ENCODE data around the gene PAGR1. TPM values are rescaled to one million over a fixed set of nuclear protein-coding genes. Genes with fewer than 3 reads are reported as not detected.
"Not testable (repeated sequence)": the region's sequence is repeated elsewhere in the genome, so short reads cannot be mapped to it uniquely, and the experiment has no call there.

PAGR1 gene
- total RNA-seq (2014; rRNA removed; shearing (Covaris generic)) = 25.1 and 28.2 TPM in 2 replicates

DNA sequence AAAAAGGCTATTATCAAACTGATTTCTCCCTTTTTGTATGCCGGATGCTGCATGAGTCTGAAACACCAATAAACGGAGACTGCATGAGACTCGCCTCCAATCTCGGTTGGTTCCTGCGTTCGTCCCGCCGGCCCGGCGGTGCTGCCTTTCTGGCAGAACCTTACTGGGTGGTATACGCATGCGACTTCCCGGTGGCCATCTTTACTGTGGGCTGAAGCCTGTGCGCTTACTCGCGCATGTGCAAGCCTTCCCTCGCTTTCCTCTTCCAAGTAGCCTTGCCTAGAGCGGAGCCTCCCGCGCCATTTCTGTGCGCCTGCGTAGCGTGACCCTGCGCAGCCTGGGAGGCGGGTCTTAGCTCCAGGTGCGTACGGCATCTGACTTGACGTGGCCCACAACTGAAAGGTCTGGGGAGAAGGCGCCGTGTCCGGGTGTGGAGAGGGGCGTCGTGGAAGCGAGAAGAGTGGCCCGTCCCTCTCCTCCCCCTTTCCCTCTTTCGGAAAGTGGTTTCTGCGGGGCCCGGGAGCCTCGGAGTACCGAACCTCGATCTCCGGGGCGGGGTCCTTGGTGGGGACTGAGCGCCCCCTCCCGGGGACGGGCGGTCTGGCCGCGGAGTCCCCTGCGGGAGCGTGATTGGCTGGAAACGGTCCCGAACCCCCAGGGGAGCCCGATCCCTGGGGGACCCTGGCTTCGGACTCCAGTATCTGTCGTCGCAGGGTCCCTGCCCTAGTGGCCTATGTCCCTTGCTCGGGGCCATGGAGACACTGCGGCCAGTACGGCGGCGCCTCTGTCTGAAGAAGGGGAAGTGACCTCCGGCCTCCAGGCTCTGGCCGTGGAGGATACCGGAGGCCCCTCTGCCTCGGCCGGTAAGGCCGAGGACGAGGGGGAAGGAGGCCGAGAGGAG, at the start of gene PAGR1:
Gene PAGR1, plus strand, starts transcription at position 360 of the 901 bp plus-strand sequence. Its CDS starts 374 bp downstream, at position 734.
- Histone ChIP-seq H3K36me3 (no peaks in the 10 kb centered on the region; the same call in 1 of the 2 replicates), H3K4me1 (peaks cover 13% of the 10 kb centered on the region), H3K4me3 (peak within 1 kb of the TSS; percentile 79), H3K27me3 (no peaks in the 10 kb centered on the region), H3K9me3 (replicated peaks) (no peaks in the 10 kb centered on the region), H3K27ac (peak within 1 kb of the TSS; percentile 62)
- peak; percentile 97 to 98 for DNase-seq

DNA sequence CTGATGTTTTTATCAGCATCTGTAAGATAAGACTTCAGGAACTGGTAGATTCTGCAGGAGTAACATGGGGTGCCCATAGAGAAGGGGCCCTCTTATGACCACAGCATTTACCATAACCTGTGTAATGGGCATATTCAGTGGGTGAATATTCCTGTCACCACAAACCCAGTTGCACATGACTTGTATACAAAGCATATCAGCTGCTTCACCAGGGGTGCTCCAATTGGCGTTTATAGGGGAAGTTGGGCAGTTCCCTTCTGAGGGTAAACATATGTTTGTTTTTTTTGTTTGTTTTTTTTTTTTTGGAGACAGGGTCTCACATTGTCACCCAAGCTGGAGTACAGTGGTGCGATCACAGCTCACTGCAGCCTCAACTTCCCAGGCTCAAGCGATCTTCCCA, 49.4 kb upstream of the PAGR1 start:
- H3K9me3 ChIP-seq (replicated peaks) = no peaks in the 10 kb centered on the region
- no peak overlapping the region for H3K4me3 ChIP-seq
- no peaks in the 10 kb centered on the region for H3K36me3 ChIP-seq
- H3K27ac ChIP-seq = no peak overlapping the region
- H3K4me1 ChIP-seq = no peaks in the 10 kb centered on the region
- H3K27me3 ChIP-seq = no peaks in the 10 kb centered on the region
- no peak for DNase-seq

DNA sequence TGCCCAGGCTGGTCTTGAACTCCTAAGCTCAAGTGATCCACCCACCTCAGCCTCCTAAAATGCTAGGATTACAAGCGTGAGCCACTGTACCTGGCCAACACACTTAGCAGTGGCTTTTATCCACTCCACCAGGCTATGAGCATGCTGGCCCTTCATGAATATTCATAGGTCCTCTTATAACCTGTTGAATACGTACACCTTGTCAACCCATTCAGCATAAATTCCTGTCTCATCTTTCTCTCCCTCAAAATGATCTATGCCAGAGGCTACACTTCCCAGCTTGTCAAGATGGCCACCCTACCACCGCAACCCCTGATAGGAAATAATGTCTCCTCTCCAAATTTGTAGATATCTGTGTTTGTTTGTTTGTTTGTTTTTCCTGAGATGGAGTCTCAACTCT, 48.9 kb upstream of the PAGR1 start:
- DNase-seq = no peak
- no peaks in the 10 kb centered on the region for H3K36me3 ChIP-seq
- no peaks in the 10 kb centered on the region for H3K4me1 ChIP-seq
- no peak overlapping the region for H3K27ac ChIP-seq
- no peaks in the 10 kb centered on the region for H3K9me3 ChIP-seq (replicated peaks)
- H3K27me3 ChIP-seq = no peaks in the 10 kb centered on the region
- no peak overlapping the region for H3K4me3 ChIP-seq

DNA sequence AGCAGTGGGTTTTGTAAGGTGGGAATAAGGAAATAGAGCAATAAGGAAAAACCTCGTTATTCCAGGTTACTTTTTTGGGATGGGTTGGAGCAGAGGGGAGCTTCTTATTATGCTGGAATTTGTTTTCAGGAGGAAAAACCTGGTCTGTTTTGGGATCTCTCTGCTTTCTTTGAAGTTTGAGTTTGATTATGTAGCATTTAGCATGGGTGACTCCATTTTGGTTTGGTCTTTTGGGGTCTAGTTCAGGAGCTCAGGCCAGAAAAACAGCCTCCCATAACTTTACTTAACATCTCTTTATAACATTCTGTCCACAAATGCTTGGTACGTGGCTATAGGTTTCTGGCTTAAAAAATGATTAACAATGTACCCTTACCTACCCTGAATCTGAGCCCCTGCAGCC, 46.4 kb upstream of the PAGR1 start:
- H3K36me3 ChIP-seq = no peaks in the 10 kb centered on the region
- DNase-seq = no peak
- no peaks in the 10 kb centered on the region for H3K9me3 ChIP-seq (replicated peaks)
- H3K27ac ChIP-seq = no peak overlapping the region
- H3K4me1 ChIP-seq = no peaks in the 10 kb centered on the region
- no peaks in the 10 kb centered on the region for H3K27me3 ChIP-seq
- H3K4me3 ChIP-seq = no peak overlapping the region

DNA sequence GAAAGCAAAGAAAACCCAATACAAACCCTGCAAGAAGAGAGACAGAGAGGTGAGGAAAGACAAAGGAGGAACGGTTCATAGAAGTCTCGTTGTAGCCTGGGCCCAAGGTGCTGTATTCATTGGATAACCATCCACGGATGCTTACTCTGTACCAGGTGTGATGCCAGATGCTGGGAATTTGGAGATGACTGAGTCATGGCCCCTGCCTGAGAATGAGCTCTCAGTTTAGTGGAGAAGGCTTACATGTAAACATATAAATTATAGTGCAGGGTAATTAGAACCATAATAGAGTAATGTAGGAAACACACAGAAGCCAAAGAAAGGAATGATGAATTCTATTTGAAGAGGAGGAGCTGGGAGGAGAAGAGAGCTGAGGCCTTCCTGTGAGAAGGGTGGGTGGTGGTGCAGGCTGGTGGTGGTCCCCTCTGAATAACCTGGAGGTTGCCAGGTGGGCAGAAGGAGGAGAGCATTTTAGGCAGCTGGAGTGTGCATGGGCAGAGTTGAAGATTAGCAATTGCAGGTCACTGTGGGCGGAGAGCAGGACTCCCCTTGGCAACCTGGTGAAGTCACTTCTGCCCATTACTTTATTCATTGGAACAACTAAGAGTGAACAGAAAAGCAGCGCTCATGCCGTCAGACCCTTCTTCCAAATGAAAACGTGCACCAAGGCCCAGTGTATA, 45.6 kb upstream of the PAGR1 start:
- Histone ChIP-seq H3K4me1 (no peaks in the 10 kb centered on the region), H3K9me3 (replicated peaks) (no peaks in the 10 kb centered on the region), H3K4me3 (no peak overlapping the region), H3K36me3 (no peaks in the 10 kb centered on the region), H3K27ac (no peak overlapping the region), H3K27me3 (no peaks in the 10 kb centered on the region)
- DNase-seq = no peak

DNA sequence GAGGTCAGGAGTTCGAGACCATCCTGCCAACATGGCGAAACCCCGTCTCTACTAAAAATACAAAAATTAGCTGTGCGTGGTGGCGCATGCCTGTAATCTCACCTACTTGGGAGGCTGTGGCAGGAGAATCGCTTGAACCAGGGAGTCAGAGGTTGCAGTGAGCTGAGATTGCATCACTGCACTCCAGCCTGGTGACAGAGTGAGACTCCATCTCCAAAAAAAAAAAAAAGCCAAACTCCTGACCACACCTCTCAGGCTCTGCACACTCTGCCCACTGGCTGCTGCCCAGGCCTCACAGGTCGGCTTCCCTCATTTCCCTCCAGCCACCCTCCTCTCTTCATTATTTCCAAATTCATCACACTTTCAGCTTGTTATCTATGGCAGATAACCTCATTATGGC, 43.6 kb upstream of the PAGR1 start:
- not testable (repeated sequence) for H3K4me1 ChIP-seq; DNase-seq; H3K27me3 ChIP-seq; H3K9me3 ChIP-seq (replicated peaks); H3K27ac ChIP-seq; H3K36me3 ChIP-seq; H3K4me3 ChIP-seq

DNA sequence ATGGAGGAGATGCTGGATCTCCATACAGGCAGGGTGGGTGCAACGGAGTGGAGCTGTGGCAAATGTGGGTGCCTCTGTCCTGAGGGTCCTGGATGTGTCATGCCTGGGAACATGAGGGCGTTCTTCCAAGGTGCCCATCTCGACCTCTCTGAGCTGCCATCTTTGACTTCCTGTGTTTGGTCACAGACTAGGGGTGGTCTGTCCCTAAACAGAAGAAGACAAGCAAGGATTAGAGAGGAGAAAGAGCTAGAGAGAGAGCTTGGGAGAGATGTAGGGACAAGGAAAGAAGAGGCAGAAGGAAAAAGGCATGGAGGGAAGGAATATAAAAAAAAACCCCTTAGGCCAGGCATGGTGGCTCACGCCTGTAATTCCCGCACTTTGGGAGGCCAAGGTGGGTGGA, 41.2 kb upstream of the PAGR1 start:
- Histone ChIP-seq H3K27me3 (no peaks in the 10 kb centered on the region), H3K4me1 (peaks cover 7% of the 10 kb centered on the region; the same call in 1 of the 2 replicates), H3K4me3 (no peak overlapping the region), H3K36me3 (no peaks in the 10 kb centered on the region), H3K9me3 (replicated peaks) (no peaks in the 10 kb centered on the region), H3K27ac (no peak overlapping the region)
- DNase-seq = no peak

DNA sequence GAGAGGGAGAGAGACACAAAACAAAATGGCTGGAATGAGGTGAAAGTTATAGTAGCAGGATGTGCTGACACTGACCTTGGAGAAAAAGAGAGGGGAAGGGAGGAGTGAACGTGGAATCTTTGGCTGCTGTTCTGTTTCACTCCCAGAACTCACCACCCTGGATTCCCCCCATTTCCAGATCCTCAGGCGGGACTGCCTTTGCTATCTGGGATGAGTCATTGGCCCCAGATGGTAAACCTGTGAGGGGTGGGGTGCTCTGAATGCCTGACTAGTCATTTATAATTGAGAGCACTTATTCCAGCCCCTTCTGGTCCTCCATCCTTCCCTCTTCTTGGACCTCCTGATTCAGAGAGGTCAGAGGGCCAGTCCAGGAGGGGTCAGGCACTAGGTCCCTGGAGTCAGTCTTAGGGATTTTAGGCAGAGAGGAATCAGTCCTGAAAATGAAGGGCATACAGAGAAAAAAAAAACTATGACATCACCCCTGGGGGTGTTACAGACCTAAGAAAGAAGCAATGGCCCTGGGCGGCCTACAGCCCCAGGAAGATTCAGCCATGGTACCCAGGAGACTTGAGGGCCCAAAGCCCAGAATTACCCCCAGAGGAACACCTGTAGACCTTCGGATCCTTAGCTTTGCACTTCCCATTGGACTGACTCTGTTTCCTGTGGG, 40.1 kb upstream of the PAGR1 start:
- Histone ChIP-seq H3K4me1 (peaks cover 9% of the 10 kb centered on the region; the same call in 1 of the 2 replicates), H3K27ac (no peak overlapping the region), H3K36me3 (no peaks in the 10 kb centered on the region), H3K9me3 (replicated peaks) (no peaks in the 10 kb centered on the region), H3K4me3 (no peak overlapping the region), H3K27me3 (no peaks in the 10 kb centered on the region)
- DNase-seq = no peak

DNA sequence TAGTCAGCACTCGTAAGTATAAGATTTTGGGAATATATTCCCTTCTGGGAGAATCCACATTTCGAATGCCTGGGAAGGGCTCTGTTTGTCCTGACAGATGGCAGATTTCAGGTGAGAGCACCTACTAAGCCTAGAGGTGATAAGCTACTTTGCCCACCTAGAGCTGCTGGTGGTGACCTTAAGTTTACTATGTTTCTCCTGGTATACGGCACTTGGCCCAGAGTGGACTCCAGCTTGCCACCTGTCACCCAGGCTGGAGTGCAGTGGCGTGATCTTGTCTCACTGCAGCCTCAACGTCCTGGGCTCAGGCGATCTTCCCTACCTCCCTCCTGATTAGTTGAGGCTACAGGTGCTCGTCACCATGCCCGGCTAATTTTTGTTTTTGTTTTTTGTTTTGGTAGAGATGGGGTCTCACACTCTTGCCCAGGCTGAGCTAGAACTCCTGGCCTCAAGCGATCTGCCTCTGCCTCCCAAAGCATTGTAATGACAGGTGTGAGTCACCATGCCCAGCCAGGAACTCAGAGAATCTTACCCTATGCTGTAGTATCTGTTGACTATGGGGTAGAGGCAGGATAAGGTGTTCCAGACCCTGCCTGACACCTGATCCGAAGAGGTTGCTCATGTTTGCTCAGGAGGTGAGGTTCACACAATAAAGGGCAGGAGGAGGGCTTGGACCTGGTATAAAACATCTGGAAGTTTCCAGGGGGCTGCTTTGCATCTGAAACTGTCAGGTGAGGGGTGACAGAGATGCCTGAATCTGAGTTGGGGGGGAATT, 38.2 kb upstream of the PAGR1 start, which contains the start of gene ZG16:
Gene ZG16, plus strand, starts transcription at position 681 of the 775 bp plus-strand sequence. CDS start 1,011 bp downstream, outside the sequence.
- no peak within 1 kb of the TSS for H3K27ac ChIP-seq
- no peak for DNase-seq
- H3K4me1 ChIP-seq = peaks cover 9% of the 10 kb centered on the region; the same call in 1 of the 2 replicates
- no peaks in the 10 kb centered on the region for H3K36me3 ChIP-seq
- no peaks in the 10 kb centered on the region for H3K9me3 ChIP-seq (replicated peaks)
- H3K27me3 ChIP-seq = no peaks in the 10 kb centered on the region
- no peak within 1 kb of the TSS for H3K4me3 ChIP-seq

DNA sequence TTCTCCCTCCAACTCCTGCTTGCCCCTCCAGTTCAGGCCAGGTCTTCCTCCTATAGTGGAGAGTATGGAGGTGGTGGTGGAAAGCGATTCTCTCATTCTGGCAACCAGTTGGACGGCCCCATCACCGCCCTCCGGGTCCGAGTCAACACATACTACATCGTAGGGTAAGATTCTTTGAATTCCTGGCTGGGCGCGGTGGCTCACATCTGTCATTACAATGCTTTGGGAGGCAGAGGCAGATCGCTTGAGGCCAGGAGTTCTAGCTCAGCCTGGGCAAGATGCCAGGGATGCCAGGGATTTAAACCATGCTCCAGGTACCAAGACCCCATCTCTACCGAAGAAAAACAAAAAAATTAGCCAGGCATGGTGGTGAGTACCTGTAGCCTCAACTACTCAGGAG, 36.5 kb upstream of the PAGR1 start:
- H3K27ac ChIP-seq = no peak overlapping the region
- no peak overlapping the region for H3K4me3 ChIP-seq
- H3K9me3 ChIP-seq (replicated peaks) = no peaks in the 10 kb centered on the region
- peaks cover 9% of the 10 kb centered on the region; the same call in 1 of the 2 replicates for H3K4me1 ChIP-seq
- H3K36me3 ChIP-seq = no peaks in the 10 kb centered on the region
- peak; percentile 29 to 61 for DNase-seq
- H3K27me3 ChIP-seq = no peaks in the 10 kb centered on the region

DNA sequence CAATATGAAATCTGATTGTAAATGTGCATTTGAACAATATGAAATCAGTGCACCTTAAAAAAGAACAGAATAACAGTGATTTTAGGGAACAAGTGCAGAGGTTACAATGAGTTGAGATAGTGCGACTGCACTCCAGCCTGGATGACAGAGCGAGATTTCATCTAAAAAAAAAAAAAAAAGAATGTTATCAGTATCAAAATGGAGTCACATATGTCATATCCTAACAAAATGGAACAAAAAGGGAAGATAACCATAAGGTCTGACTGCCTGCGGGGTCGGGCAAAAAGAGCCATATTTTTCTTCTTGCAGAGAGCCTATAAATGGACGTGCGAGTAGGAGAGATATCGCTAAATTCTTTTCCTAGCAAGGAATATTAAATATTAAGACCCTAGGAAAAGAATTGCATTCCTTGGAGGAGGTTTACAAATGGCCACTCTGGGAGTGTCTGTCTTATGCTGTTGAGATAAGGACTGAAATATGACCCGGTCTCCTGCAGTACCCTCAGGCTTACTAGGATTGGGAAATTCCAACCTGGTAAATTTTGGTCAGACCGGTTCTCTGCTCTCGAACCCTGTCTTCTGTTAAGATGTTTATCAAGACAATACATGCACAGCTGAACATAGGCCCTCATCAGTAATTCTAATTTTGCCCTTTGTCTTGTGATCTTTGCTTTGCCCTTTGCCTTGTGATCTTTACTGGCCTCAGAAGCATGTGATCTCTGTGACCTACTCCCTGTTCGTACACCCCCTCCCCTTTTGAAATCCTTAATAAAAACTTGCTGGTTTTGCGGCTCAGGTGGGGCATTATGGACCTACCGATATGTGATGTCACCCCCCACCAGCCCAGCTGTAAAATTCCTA, 32.6 kb upstream of the PAGR1 start:
- DNase-seq; H3K36me3 ChIP-seq; H3K9me3 ChIP-seq (replicated peaks); H3K4me1 ChIP-seq; H3K27ac ChIP-seq; H3K4me3 ChIP-seq; H3K27me3 ChIP-seq: not testable (repeated sequence)

DNA sequence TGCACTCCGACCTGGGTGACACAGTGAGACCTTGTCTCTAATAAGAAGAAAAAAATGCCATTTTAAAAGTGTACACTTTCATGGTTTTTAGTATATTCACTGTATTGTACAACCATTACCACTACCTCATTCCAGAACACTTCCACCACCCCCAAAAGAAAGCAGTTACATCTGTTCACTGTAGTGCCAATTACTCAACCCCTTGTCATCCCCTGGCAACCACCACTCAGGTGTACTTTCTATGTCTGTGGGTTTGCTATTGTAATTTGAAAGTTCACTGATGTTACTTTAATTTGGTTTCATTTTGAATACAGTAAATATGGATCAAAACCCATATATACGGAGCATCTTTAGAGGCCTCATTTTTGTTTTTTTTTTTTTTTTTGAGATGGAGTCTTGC, 31.8 kb upstream of the PAGR1 start:
- Histone ChIP-seq H3K9me3 (replicated peaks) (no peaks in the 10 kb centered on the region), H3K27ac (no peak overlapping the region), H3K27me3 (no peaks in the 10 kb centered on the region), H3K4me3 (no peak overlapping the region), H3K36me3 (no peaks in the 10 kb centered on the region), H3K4me1 (peaks cover 8% of the 10 kb centered on the region; the same call in 1 of the 2 replicates)
- DNase-seq = no peak

DNA sequence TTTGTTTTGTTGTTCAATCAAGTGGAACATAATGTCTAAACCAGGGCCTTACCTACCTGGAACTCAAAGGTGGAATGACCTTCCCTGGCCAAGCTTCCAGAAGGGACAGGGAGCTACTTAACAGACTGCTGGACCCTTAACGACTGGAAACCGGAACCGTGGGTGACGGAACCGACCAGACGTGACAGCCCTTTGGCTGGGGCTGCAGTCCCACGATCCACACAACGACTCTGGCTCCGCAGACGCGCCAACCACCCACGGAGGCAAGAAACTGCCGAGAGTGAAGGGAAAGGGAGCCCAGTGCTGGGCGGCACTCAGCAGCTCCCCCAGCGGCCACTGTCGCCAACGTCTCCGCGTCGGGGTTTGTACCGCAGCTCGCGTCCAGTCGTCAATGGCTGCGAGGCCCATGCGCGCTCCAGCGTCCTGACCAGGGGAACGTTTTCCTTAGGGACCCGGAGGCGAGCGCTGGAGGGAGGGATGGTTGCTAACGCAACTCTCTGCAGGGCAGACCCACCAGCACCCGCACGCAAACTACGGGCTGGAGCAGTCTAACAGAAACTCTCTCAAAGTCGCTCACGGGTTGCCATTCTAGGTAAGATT, 31.0 kb upstream of the PAGR1 start:
- no peaks in the 10 kb centered on the region for H3K27me3 ChIP-seq
- H3K36me3 ChIP-seq = no peaks in the 10 kb centered on the region
- DNase-seq = no peak
- no peak overlapping the region for H3K4me3 ChIP-seq
- no peaks in the 10 kb centered on the region for H3K4me1 ChIP-seq
- H3K9me3 ChIP-seq (replicated peaks) = no peaks in the 10 kb centered on the region
- no peak overlapping the region for H3K27ac ChIP-seq

Measured in SJCRH30 (cell line).